K562 (cell line): ENCODE results near the gene NEK1. TPM values are rescaled to one million over a fixed set of nuclear protein-coding genes. Genes with fewer than 3 reads are reported as not detected.

Experiments
- DDX20 ChIP-seq: fragments of 450-650 bp; IDR thresholded peaks from 2 replicates; pipeline ENCODE4 v1.6.1; 2016; ENCODE audit warnings: missing genetic modification characterization, low read depth, mild to moderate bottlenecking, missing compliant biosample characterization, moderate library complexity
- GTF3C2 ChIP-seq: IDR thresholded peaks from 3 replicates; pipeline ENCODE4 v1.6.1; 2011; ENCODE audit warnings: borderline replicate concordance, mild to moderate bottlenecking, moderate library complexity; ENCODE audit not compliant: insufficient read length; ENCODE audit errors: extremely low read depth
- NR2C1 ChIP-seq, 2 experiments: fragments of 450-650 bp; IDR thresholded peaks; 2 replicates each; pipeline ENCODE4 v1.6.1; 2017; ENCODE audit warnings: mild to moderate bottlenecking in 2 of 2, antibody characterized with exemption in 1 of 2, inconsistent platforms in 1 of 2, missing compliant biosample characterization in 1 of 2, missing genetic modification characterization in 1 of 2
- PHF21A ChIP-seq: fragments of 450-650 bp; IDR thresholded peaks from 2 replicates; pipeline ENCODE4 v1.6.1; 2017; ENCODE audit warnings: low read depth, borderline replicate concordance
- TCFL5 ChIP-seq: fragments of 250-450 bp; sonication (Bioruptor Pico); conservative IDR thresholded peaks from 2 replicates; pipeline ENCODE4 v1.6.1; 2021; ENCODE audit warnings: mild to moderate bottlenecking, moderate library complexity, matching md5 sums
- ZBTB9 ChIP-seq: fragments of 450-650 bp; formaldehyde crosslinking; IDR thresholded peaks from 2 replicates; pipeline ENCODE4 v1.4.0; 2020; ENCODE audit warnings: mild to moderate bottlenecking, moderate library complexity
- ZNF184 ChIP-seq: sonication (generic); formaldehyde crosslinking; IDR thresholded peaks from 2 replicates; pipeline ENCODE4 v1.5.0; 2020; ENCODE audit warnings: missing genetic modification reagents
- ZNF232 ChIP-seq: sonication (generic); formaldehyde crosslinking; IDR thresholded peaks from 2 replicates; pipeline ENCODE4 v1.8.0; 2022; ENCODE audit warnings: mild to moderate bottlenecking, missing genetic modification reagents
- ZNF449 ChIP-seq: fragments of 250-450 bp; sonication (Bioruptor Pico); IDR thresholded peaks from 2 replicates; pipeline ENCODE4 v1.8.0; 2022; ENCODE audit warnings: moderate library complexity, mild to moderate bottlenecking, inconsistent platforms
- polyA plus RNA-seq, 8 experiments: library from polyadenylated mRNA; depleted of rRNA in 4 of 8; stranded (reverse) in 5 of 8; unstranded in 3 of 8; fragments of >200 nt; fragmentation: Nextera tagmentation in 2 of 8; fragmentation: Illumina TruSeq in 1 of 8; extraction: Ambion mirVana in 2 of 8; extraction: Trizol in 1 of 8; gene quantifications; 2 replicates each; pipeline versions ENCODE4 v1.2.1 to v1.2.3, GENCODE V29; 2011 to 2014; ENCODE audit warnings: inconsistent platforms in 1 of 8, missing spikeins in 1 of 8
- total RNA-seq, 7 experiments: library from RNA; depleted of rRNA in 6 of 7; stranded (reverse); fragments of >200 nt in 6 of 7; fragmentation: Illumina TruSeq in 2 of 7; extraction: Trizol in 2 of 7; gene quantifications; 2 replicates each; pipeline versions ENCODE4 v1.2.1 to v1.2.3, GENCODE V29; 2011 to 2021; ENCODE audit warnings: low replicate concordance in 1 of 7

NEK1 gene
- total and polyA plus RNA-seq, 9 of the 15 experiments (the other 6 are each of a cell fraction or from before 2014, with no cell fraction given): 6.2 to 15.7 (median 10.3) TPM

GRCh38 chr4:169464080-169464479 is 148.3 kb downstream of the NEK1 start (continued):
- TF ChIP-seq GTF3C2 (no peak), ZNF184 (CRISPR knock-in tag) (no peak), DDX20 (tag) (no peak), TCFL5 (CRISPR knock-in tag) (no peak), NR2C1 (IDR thresholded peaks at IDR 0.05) (no peak), NR2C1 (tag; IDR thresholded peaks at IDR 0.05) (no peak), ZBTB9 (CRISPR knock-in tag) (no peak), PHF21A (no peak), ZNF449 (CRISPR knock-in tag) (no peak), ZNF232 (no peak)
